ENCODE results near the gene PLXNB3. TPM values are rescaled to one million over a fixed set of nuclear protein-coding genes. Genes with fewer than 3 reads are reported as not detected.

Gene PLXNB3
- total RNA-seq, 1 donor from 2014 or later = not detected

- intact Hi-C loops (cut with micrococcal nuclease) = no loop called here
- ChIA-PET CTCF (no interaction called here), POLR2A (no interaction called here)
- H3K4me1 Mint-ChIP-seq = peaks cover 8% of the 10 kb centered on the region
- H3K4me3 Mint-ChIP-seq = no peak overlapping the region
- H3K36me3 Mint-ChIP-seq (ENCODE audit: low read depth) = no peaks in the 10 kb centered on the region
- H3K27ac Mint-ChIP-seq = no peak overlapping the region
- H3K9me3 Mint-ChIP-seq = no peaks in the 10 kb centered on the region
- TF ChIP-seq CTCF (IDR thresholded peaks at IDR 0.05) = no peak
- no peak for DNase-seq
- ATAC-seq (ENCODE audit: low read depth) = no peak
- H3K27me3 Mint-ChIP-seq = peaks cover 11% of the 10 kb centered on the region
Observed at GRCh38 chrX:153821066-153821465, 57.0 kb downstream of the PLXNB3 start.

GRCh38 chrX:153824348-153824747 is 60.3 kb downstream of the PLXNB3 start:
- intact Hi-C loops (cut with micrococcal nuclease) = no loop called here
- no peak for ATAC-seq (ENCODE audit: low read depth)

GRCh38 chrX:153825042-153825441 is 61.0 kb downstream of the PLXNB3 start:
- ATAC-seq (ENCODE audit: low read depth) (no peak), DNase-seq (no peak)
- no peak for TF ChIP-seq CTCF (IDR thresholded peaks at IDR 0.05)
- Mint-ChIP-seq H3K4me1 (peaks cover 10% of the 10 kb centered on the region), H3K27ac (no peak overlapping the region), H3K4me3 (no peak overlapping the region), H3K27me3 (peaks cover 15% of the 10 kb centered on the region), H3K9me3 (no peaks in the 10 kb centered on the region), H3K36me3 (ENCODE audit: low read depth) (no peaks in the 10 kb centered on the region)
- intact Hi-C loops (cut with micrococcal nuclease) = no loop called here
- ChIA-PET CTCF (no interaction called here), POLR2A (no interaction called here)

More at GRCh38 chrX:153824348-153824747, 60.3 kb downstream of the PLXNB3 start:
- POLR2A ChIA-PET = no interaction called here
- Mint-ChIP-seq H3K36me3 (ENCODE audit: low read depth) (no peaks in the 10 kb centered on the region), H3K27ac (no peak overlapping the region), H3K27me3 (peaks cover 18% of the 10 kb centered on the region), H3K4me3 (no peak overlapping the region), H3K4me1 (peaks cover 9% of the 10 kb centered on the region), H3K9me3 (no peaks in the 10 kb centered on the region)
- CTCF ChIA-PET = no interaction called here
- no peak for TF ChIP-seq CTCF (IDR thresholded peaks at IDR 0.05)
- DNase-seq = no peak

Other genes starting within 250 kb of the PLXNB3 start
- gene ATP2B3, start 246.6 kb upstream of the PLXNB3 start, total RNA-seq = not detected in 2 replicates
- gene CCNQ, start 165.1 kb upstream of the PLXNB3 start, total RNA-seq = 25.3 and 25.8 TPM in 2 replicates
- 0.10 TPM in 1 of 2 replicates, not detected in the other for gene DUSP9, start 117.0 kb upstream of the PLXNB3 start, total RNA-seq
- gene PNCK, start 90.4 kb upstream of the PLXNB3 start, total RNA-seq = not detected in 2 replicates
- 0.81 and 1.2 TPM in 2 replicates for gene SLC6A8, start 76.3 kb upstream of the PLXNB3 start, total RNA-seq
- gene BCAP31, start 39.9 kb upstream of the PLXNB3 start, total RNA-seq = 90.5 and 90.7 TPM in 2 replicates
- gene ABCD1, start 39.4 kb upstream of the PLXNB3 start, total RNA-seq = 2.6 and 2.8 TPM in 2 replicates
- gene SRPK3, start 16.8 kb downstream of the PLXNB3 start, total RNA-seq = not detected in 2 replicates
- 58.5 and 60.3 TPM in 2 replicates for gene IDH3G, start 30.1 kb downstream of the PLXNB3 start, total RNA-seq
- 160 and 175 TPM in 2 replicates for gene SSR4, start 30.4 kb downstream of the PLXNB3 start, total RNA-seq
- 0.07 TPM in 1 of 2 replicates, not detected in the other for gene PDZD4, start 66.3 kb downstream of the PLXNB3 start, total RNA-seq
- 7.3 and 11.0 TPM in 2 replicates for gene L1CAM, start 121.9 kb downstream of the PLXNB3 start, total RNA-seq
- gene AVPR2, start 140.4 kb downstream of the PLXNB3 start, total RNA-seq = not detected in 2 replicates
- gene ARHGAP4, start 162.0 kb downstream of the PLXNB3 start, total RNA-seq = 151 and 158 TPM in 2 replicates
- gene NAA10, start 170.8 kb downstream of the PLXNB3 start, total RNA-seq = 94.8 and 109 TPM in 2 replicates
- gene RENBP, start 180.4 kb downstream of the PLXNB3 start, total RNA-seq = 14.5 and 20.2 TPM in 2 replicates
- gene HCFC1, start 207.6 kb downstream of the PLXNB3 start, total RNA-seq = 72.5 and 79.4 TPM in 2 replicates
- 2.0 and 2.9 TPM in 2 replicates for gene TMEM187, start 208.5 kb downstream of the PLXNB3 start, total RNA-seq